Measurements from ENCODE around the gene TRIAP1. TPM values are rescaled to one million over a fixed set of nuclear protein-coding genes. Genes with fewer than 3 reads are reported as not detected.

TRIAP1 gene
- total RNA-seq (10 to 100 TPM; 15.9 to 38.0 (median 19.6) TPM), polyA plus RNA-seq (10 to 100 TPM; 47.9 to 55.1 TPM), total RNA-seq (21.5 reads per million, percentile 52 among the genes with 10 or more reads in this experiment)

GRCh38 chr12:120445911-120446843 lies at the start of gene TRIAP1, which contains the start of gene GATC:
TRIAP1 (minus strand) TSS chr12:120446384; CDS start chr12:120446372, 12 bp downstream.
GATC (plus strand) TSS chr12:120446444; CDS start chr12:120446481, 37 bp downstream.
- ChIA-PET CTCF (interaction anchor here (0.6 to 1.3 kb wide), 3 partner anchors 17 to 1953 kb away, joined by 3 to 4 read pairs (median 3); no protein-coding TSS in a partner anchor), POLR2A (interaction anchor here (1.0 to 1.8 kb wide), 5 partner anchors 8 to 22 kb away, joined by 3 to 6 read pairs (median 4); no protein-coding TSS in a partner anchor)
- H3K36me3 ChIP-seq (ENCODE audit: control insufficient read depth in 2 of 3, insufficient read depth in 3 of 3, low read length in 3 of 3) = peaks cover 3 to 26% (median 8%) of the 10 kb centered on the region in 3 experiments
- DNase-seq (peak; percentile 76 to 93 (median 84)), ATAC-seq (peak; percentile 98)
- H3K27ac ChIP-seq (ENCODE audit: low read depth, low read length) = peak within 1 kb of the TSS; percentile 91
- intact Hi-C loops (cut with micrococcal nuclease) = loop anchor here (1.0 to 5.0 kb wide), 4 partner anchors 8 to 136 kb away; partner anchors contain the start of genes COX6A1 (in 2 of the 2), DYNLL1 (in 2 of the 2), SRSF9 (in 2 of the 2) and POP5 (in 1 of the 2)
- Mint-ChIP-seq H3K9me3 (peaks cover 0 to 2% (median 0%) of the 10 kb centered on the region in 11 donors), H3K4me1 (peaks cover 14 to 45% (median 29%) of the 10 kb centered on the region in 7 donors), H3K4me3 (peak within 1 kb of the TSS; percentile 93 to 99 (median 98)), H3K36me3 (peaks cover 0 to 23% (median 4%) of the 10 kb centered on the region in 5 donors), H3K27me3 (peaks cover 0 to 2% (median 0%) of the 10 kb centered on the region in 5 donors), H3K27ac (peak within 1 kb of the TSS; percentile 95 to 100 (median 98))
- no peaks in the 10 kb centered on the region for H3K27me3 ChIP-seq (ENCODE audit: control insufficient read depth in 2 of 2, insufficient read depth in 2 of 2, low read length in 2 of 2)
- peaks cover 15 to 24% of the 10 kb centered on the region in 2 donors for H3K4me1 ChIP-seq (ENCODE audit: control insufficient read depth in 2 of 2, insufficient read depth in 2 of 2, low read length in 2 of 2)
- H3K4me3 ChIP-seq (ENCODE audit: low read length) = peak within 1 kb of the TSS; percentile 99
- H3K9me3 ChIP-seq (ENCODE audit: control insufficient read depth in 2 of 3, low read length in 3 of 3) = no peaks in the 10 kb centered on the region

DNA sequence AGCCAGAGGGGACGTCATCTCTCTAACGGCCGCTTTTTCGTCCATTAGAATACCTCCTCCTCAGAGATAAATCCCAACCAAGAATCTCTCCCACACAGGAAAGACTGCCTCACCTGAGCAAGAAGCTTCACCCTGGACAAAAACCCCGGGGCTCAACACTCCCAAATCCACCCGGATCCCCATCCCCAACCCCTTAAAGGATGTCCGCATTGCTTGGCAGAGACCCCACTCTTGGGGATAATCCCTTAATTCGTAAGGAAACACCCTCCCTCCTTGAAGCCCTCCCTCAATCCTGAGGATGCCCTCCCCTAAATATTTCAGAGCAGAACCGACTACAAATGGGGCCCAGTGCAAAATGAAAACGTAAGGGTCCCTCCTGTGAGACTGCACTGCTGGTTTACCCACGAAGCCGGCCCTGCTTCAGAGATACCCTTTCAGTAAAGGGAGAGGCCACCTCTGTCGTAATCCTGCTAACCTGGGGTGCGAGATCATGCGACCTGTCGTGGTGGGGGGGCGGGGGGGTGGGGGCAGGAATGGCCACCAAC lies 49.1 kb upstream of the TRIAP1 start:
- H3K36me3 Mint-ChIP-seq = peaks cover 0 to 20% (median 4%) of the 10 kb centered on the region in 5 donors
- H3K27me3 Mint-ChIP-seq = no peaks in the 10 kb centered on the region
- no peak for ATAC-seq
- ChIA-PET CTCF (interaction anchor here (1.0 kb wide), 1 partner anchor 25 kb away, joined by 3 read pairs; no protein-coding TSS in a partner anchor), POLR2A (interaction anchor here (1.1 to 3.7 kb wide), 7 partner anchors 12 to 40 kb away, joined by 3 to 34 read pairs (median 10); partner anchors contain the start of genes COQ5 and SRSF9)
- Histone ChIP-seq H3K36me3 (ENCODE audit: control insufficient read depth in 2 of 3, insufficient read depth in 3 of 3, low read length in 3 of 3) (peaks cover 0 to 12% (median 0%) of the 10 kb centered on the region in 3 experiments), H3K27ac (ENCODE audit: low read depth, low read length) (peak overlapping the region; percentile 84), H3K9me3 (ENCODE audit: control insufficient read depth in 2 of 3, low read length in 3 of 3) (no peaks in the 10 kb centered on the region), H3K4me3 (ENCODE audit: low read length) (peak overlapping the region; percentile 82), H3K27me3 (ENCODE audit: control insufficient read depth in 2 of 2, insufficient read depth in 2 of 2, low read length in 2 of 2) (no peaks in the 10 kb centered on the region), H3K4me1 (ENCODE audit: control insufficient read depth in 2 of 2, insufficient read depth in 2 of 2, low read length in 2 of 2) (peaks cover 9% of the 10 kb centered on the region in 2 donors)
- peaks cover 0 to 4% (median 0%) of the 10 kb centered on the region in 11 donors for H3K9me3 Mint-ChIP-seq
- peaks cover 13 to 42% (median 33%) of the 10 kb centered on the region in 7 donors for H3K4me1 Mint-ChIP-seq
- no peak for DNase-seq
- H3K27ac Mint-ChIP-seq = peak overlapping the region; percentile 12 to 93 (median 69)
- H3K4me3 Mint-ChIP-seq = peak overlapping the region; percentile 83 to 98 (median 94)
- intact Hi-C loops (cut with micrococcal nuclease) = loop anchor here in 1 of 2 donors (1.0 kb wide), 1 partner anchor 26 kb away; the partner anchor contains the start of gene SRSF9

GRCh38 chr12:120490833-120491512 lies 44.8 kb upstream of the TRIAP1 start:
- peaks cover 4 to 5% of the 10 kb centered on the region in 2 donors for H3K4me1 ChIP-seq (ENCODE audit: control insufficient read depth in 2 of 2, insufficient read depth in 2 of 2, low read length in 2 of 2)
- H3K9me3 ChIP-seq (ENCODE audit: control insufficient read depth in 2 of 3, low read length in 3 of 3) = no peaks in the 10 kb centered on the region
- intact Hi-C loops (cut with micrococcal nuclease) = no loop called here
- no peak overlapping the region for H3K27ac ChIP-seq (ENCODE audit: low read depth, low read length)
- H3K4me3 ChIP-seq (ENCODE audit: low read length) = no peak overlapping the region
- Mint-ChIP-seq H3K4me1 (peaks cover 0 to 16% (median 11%) of the 10 kb centered on the region in 7 donors), H3K9me3 (peaks cover 0 to 2% (median 0%) of the 10 kb centered on the region in 11 donors), H3K27me3 (no peaks in the 10 kb centered on the region), H3K36me3 (no peaks in the 10 kb centered on the region), H3K27ac (no peak overlapping the region), H3K4me3 (no peak overlapping the region)
- H3K27me3 ChIP-seq (ENCODE audit: control insufficient read depth in 2 of 2, insufficient read depth in 2 of 2, low read length in 2 of 2) = no peaks in the 10 kb centered on the region
- peaks cover 0 to under 1% (median 0%) of the 10 kb centered on the region in 3 experiments for H3K36me3 ChIP-seq (ENCODE audit: control insufficient read depth in 2 of 3, insufficient read depth in 3 of 3, low read length in 3 of 3)
- ChIA-PET POLR2A (interaction anchor here (1.5 kb wide), 1 partner anchor 22 kb away, joined by 4 read pairs; no protein-coding TSS in a partner anchor), CTCF (interaction anchor here (0.5 to 1.5 kb wide), 2 partner anchors 38 to 166 kb away, joined by 4 to 5 read pairs; no protein-coding TSS in a partner anchor)
- DNase-seq (no peak), ATAC-seq (no peak)

DNA sequence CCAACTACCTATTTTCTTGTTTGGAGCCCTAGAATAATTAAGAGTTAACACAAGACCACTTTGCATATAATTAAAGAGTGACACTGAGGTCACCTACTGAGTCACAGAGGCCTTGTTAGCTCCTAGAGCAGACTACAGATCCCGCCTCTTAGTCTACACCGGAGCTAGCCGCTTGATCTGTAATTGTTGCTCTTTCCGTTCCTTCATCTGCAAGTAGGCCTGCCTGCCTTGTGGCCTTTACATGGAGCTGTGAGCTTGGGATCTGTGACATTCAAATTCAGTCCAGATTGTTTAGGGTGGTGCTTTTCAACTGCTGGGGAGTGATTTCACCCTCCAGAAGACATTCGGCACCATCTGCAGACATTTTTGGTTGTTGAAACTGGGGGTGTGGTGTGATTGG lies 44.1 kb upstream of the TRIAP1 start:
- no peaks in the 10 kb centered on the region for H3K36me3 Mint-ChIP-seq
- no peaks in the 10 kb centered on the region for H3K27me3 ChIP-seq (ENCODE audit: control insufficient read depth in 2 of 2, insufficient read depth in 2 of 2, low read length in 2 of 2)
- no peak overlapping the region for H3K27ac ChIP-seq (ENCODE audit: low read depth, low read length)
- ATAC-seq (no peak), DNase-seq (no peak)
- H3K36me3 ChIP-seq (ENCODE audit: control insufficient read depth in 2 of 3, insufficient read depth in 3 of 3, low read length in 3 of 3) = no peaks in the 10 kb centered on the region
- H3K27ac Mint-ChIP-seq = peak overlapping the region in 3 of 9 donors; percentile 23 to 74 (median 53)
- H3K4me3 Mint-ChIP-seq = no peak overlapping the region
- peaks cover 3% of the 10 kb centered on the region in 2 donors for H3K4me1 ChIP-seq (ENCODE audit: control insufficient read depth in 2 of 2, insufficient read depth in 2 of 2, low read length in 2 of 2)
- ChIA-PET POLR2A (no interaction called here), CTCF (interaction anchor here (1.5 kb wide), 1 partner anchor 37 kb away, joined by 5 read pairs; no protein-coding TSS in a partner anchor)
- H3K9me3 Mint-ChIP-seq = no peaks in the 10 kb centered on the region
- intact Hi-C loops (cut with micrococcal nuclease) = no loop called here
- H3K27me3 Mint-ChIP-seq = no peaks in the 10 kb centered on the region
- no peak overlapping the region for H3K4me3 ChIP-seq (ENCODE audit: low read length)
- H3K9me3 ChIP-seq (ENCODE audit: control insufficient read depth in 2 of 3, low read length in 3 of 3) = no peaks in the 10 kb centered on the region
- peaks cover 0 to 12% (median 6%) of the 10 kb centered on the region in 7 donors for H3K4me1 Mint-ChIP-seq

DNA sequence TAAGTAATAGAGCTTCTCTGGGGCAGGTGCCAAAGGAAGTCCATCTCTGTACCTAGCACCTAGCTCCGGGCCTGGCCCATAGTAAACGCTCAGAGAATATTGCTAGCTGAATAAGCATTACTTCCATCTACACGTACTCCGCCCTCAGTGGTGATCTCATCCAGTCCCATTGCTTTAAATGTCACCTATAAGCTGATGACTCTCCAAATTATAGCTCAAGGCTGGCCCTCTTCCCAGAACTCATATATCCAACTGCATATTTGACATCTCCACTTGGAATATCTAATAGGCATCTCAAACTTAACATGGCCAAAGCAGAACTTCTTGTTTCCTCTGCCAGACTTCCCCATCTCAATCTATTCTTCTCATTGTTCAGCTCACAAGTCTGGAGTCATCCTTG lies 42.8 kb upstream of the TRIAP1 start:
- no peak for DNase-seq
- Mint-ChIP-seq H3K4me1 (peaks cover 0 to 3% (median 0%) of the 10 kb centered on the region in 7 donors), H3K27me3 (no peaks in the 10 kb centered on the region), H3K27ac (no peak overlapping the region), H3K36me3 (no peaks in the 10 kb centered on the region), H3K9me3 (no peaks in the 10 kb centered on the region), H3K4me3 (no peak overlapping the region)
- CTCF ChIA-PET = no interaction called here
- no peaks in the 10 kb centered on the region for H3K36me3 ChIP-seq (ENCODE audit: control insufficient read depth in 2 of 3, insufficient read depth in 3 of 3, low read length in 3 of 3)
- no peak overlapping the region for H3K4me3 ChIP-seq (ENCODE audit: low read length)
- H3K27me3 ChIP-seq (ENCODE audit: control insufficient read depth in 2 of 2, insufficient read depth in 2 of 2, low read length in 2 of 2) = no peaks in the 10 kb centered on the region
- no peaks in the 10 kb centered on the region for H3K4me1 ChIP-seq (ENCODE audit: control insufficient read depth in 2 of 2, insufficient read depth in 2 of 2, low read length in 2 of 2)
- ATAC-seq = no peak
- intact Hi-C loops (cut with micrococcal nuclease) = no loop called here
- POLR2A ChIA-PET = interaction anchor here (0.6 kb wide), 1 partner anchor 56 kb away, joined by 3 read pairs; no protein-coding TSS in a partner anchor
- no peak overlapping the region for H3K27ac ChIP-seq (ENCODE audit: low read depth, low read length)
- no peaks in the 10 kb centered on the region for H3K9me3 ChIP-seq (ENCODE audit: control insufficient read depth in 2 of 3, low read length in 3 of 3)
